Gastroesophageal sphincter (tissue), 3 donors: ENCODE results near the gene BPHL.

ENCODE experiments used
- CTCF ChIP-seq, 4 experiments: fragments of 200-600 bp in 2 of 4; fragments of 450-650 bp in 2 of 4; sonication (generic) in 1 of 4; IDR thresholded peaks; one replicate each; pipeline ENCODE4 v1.5.1; 2017 to 2019; ENCODE audit warnings: antibody characterized with exemption in 4 of 4, mild to moderate bottlenecking in 2 of 4, moderate library complexity in 2 of 4
- EP300 ChIP-seq: sonication (generic); formaldehyde crosslinking; IDR thresholded peaks from one replicate; pipeline ENCODE4 v1.6.1; 2017; ENCODE audit warnings: antibody characterized with exemption, mild to moderate bottlenecking
- POLR2A ChIP-seq, 2 donors: fragments of 450-650 bp; IDR thresholded peaks; one replicate each; pipeline ENCODE4 v1.6.1; 2017; ENCODE audit warnings: antibody characterized with exemption in 2 of 2, mild to moderate bottlenecking in 2 of 2, moderate library complexity in 1 of 2
- POLR2AphosphoS5 ChIP-seq: sonication (generic); formaldehyde crosslinking; IDR thresholded peaks from one replicate; pipeline ENCODE4 v1.6.1; 2017; ENCODE audit warnings: antibody characterized with exemption

- no peak for TF ChIP-seq CTCF (IDR thresholded peaks at IDR 0.05)
- TF ChIP-seq POLR2AphosphoS5: no peak
- TF ChIP-seq POLR2A (IDR thresholded peaks at IDR 0.05): no peak
- no peak for TF ChIP-seq EP300
Measured at GRCh38 chr6:3120765-3121089, 2.2 kb downstream of the BPHL start.
